Measurements from ENCODE around the gene RHEX.

Gene RHEX

GRCh38 chr1:206116191-206116872 lies 63.4 kb downstream of the RHEX start:
- DNase-seq (ENCODE audit: low read depth, low spot score) = no peak

- no peak for DNase-seq (ENCODE audit: low read depth, low spot score)
Observed at GRCh38 chr1:206116873-206117150, 63.8 kb downstream of the RHEX start.

- peak; percentile 50 for DNase-seq (ENCODE audit: low read depth, low spot score)
Observed at GRCh38 chr1:206117151-206117948, 64.4 kb downstream of the RHEX start, which contains the start of gene AVPR1B. Gene AVPR1B (minus strand): TSS chr1:206117388. CDS start chr1:206116890, 498 bp downstream.

- DNase-seq (ENCODE audit: low read depth, low spot score) = no peak
Observed at GRCh38 chr1:206120406-206120805, 67.4 kb downstream of the RHEX start.

GRCh38 chr1:206121269-206121668 lies 68.3 kb downstream of the RHEX start:
- DNase-seq (ENCODE audit: low read depth, low spot score) = no peak

GRCh38 chr1:206122686-206123085 lies 69.7 kb downstream of the RHEX start:
- no peak for DNase-seq (ENCODE audit: low read depth, low spot score)

GRCh38 chr1:206125346-206125745 lies 72.4 kb downstream of the RHEX start:
- DNase-seq (ENCODE audit: low read depth, low spot score) = no peak

GRCh38 chr1:206127336-206127735 lies 74.4 kb downstream of the RHEX start:
- DNase-seq (ENCODE audit: low read depth, low spot score) = no peak

GRCh38 chr1:206128196-206128595 lies 75.2 kb downstream of the RHEX start:
- DNase-seq (ENCODE audit: low read depth, low spot score) = no peak

GRCh38 chr1:206131037-206131436 lies 78.1 kb downstream of the RHEX start:
- DNase-seq (ENCODE audit: low read depth, low spot score) = no peak

GRCh38 chr1:206133751-206134415 lies 80.9 kb downstream of the RHEX start:
- DNase-seq (ENCODE audit: low read depth, low spot score) = no peak

- DNase-seq (ENCODE audit: low read depth, low spot score) = no peak
Observed at GRCh38 chr1:206135248-206135647, 82.3 kb downstream of the RHEX start.

- DNase-seq (ENCODE audit: low read depth, low spot score) = no peak
Observed at GRCh38 chr1:206136241-206136640, 83.3 kb downstream of the RHEX start.

GRCh38 chr1:206142011-206142410 lies 89.0 kb downstream of the RHEX start:
- no peak for DNase-seq (ENCODE audit: low read depth, low spot score)

- DNase-seq (ENCODE audit: low read depth, low spot score) = no peak
Observed at GRCh38 chr1:206142770-206143169, 89.8 kb downstream of the RHEX start.

- no peak for DNase-seq (ENCODE audit: low read depth, low spot score)
Observed at GRCh38 chr1:206143537-206144172, 90.7 kb downstream of the RHEX start.

GRCh38 chr1:206144605-206145004 lies 91.6 kb downstream of the RHEX start:
- no peak for DNase-seq (ENCODE audit: low read depth, low spot score)

GRCh38 chr1:206145771-206146290 lies 92.9 kb downstream of the RHEX start:
- no peak for DNase-seq (ENCODE audit: low read depth, low spot score)
